Activated naive CD8-positive, alpha-beta T cell (primary cell): Measurements from ENCODE around the gene PC.
"Not testable (repeated sequence)": the region's sequence is repeated elsewhere in the genome, so short reads cannot be mapped to it uniquely, and the experiment has no call there.

Experiments
- H3K27ac Mint-ChIP-seq: one replicate; pipeline ENCODE4 v1.8.0; 2021; ENCODE audit warnings: mixed read lengths
- H3K27me3 Mint-ChIP-seq: one replicate; pipeline ENCODE4 v1.8.0; 2021; ENCODE audit warnings: mixed read lengths
- H3K36me3 Mint-ChIP-seq: one replicate; pipeline ENCODE4 v1.8.0; 2021; ENCODE audit warnings: mixed read lengths
- H3K4me1 Mint-ChIP-seq: one replicate; pipeline ENCODE4 v1.8.0; 2021; ENCODE audit warnings: low read depth, mixed read lengths
- H3K4me3 Mint-ChIP-seq: one replicate; pipeline ENCODE4 v1.8.0; 2021; ENCODE audit warnings: mild to moderate bottlenecking, mixed read lengths
- H3K9me3 Mint-ChIP-seq: one replicate; pipeline ENCODE4 v1.8.0; 2021; ENCODE audit warnings: low read depth, mixed read lengths

PC gene

DNA sequence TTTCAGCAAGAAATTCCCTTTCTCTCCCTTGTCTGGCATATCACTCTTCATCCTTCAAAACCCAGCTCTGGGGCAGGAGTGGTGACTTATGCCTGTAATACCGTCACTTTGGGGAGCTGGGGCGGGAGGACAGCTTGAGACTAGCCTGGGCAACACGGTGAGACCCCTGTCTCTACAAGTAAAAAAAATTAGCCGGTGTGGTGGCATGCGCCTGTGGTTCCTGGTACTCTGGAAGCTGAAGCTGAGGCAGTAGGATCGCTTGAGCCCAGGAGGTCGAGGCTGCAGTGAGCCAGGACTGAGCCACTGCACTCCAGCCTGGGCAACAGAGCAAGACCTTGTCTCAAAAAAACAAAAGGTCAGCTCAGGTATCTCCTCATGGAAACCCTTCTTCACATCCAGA lies 116.3 kb downstream of the PC start:
- Mint-ChIP-seq H3K4me1 (peaks cover 51% of the 10 kb centered on the region), H3K36me3 (peaks cover 3% of the 10 kb centered on the region), H3K27me3 (no peaks in the 10 kb centered on the region), H3K9me3 (no peaks in the 10 kb centered on the region), H3K4me3 (peak overlapping the region; percentile 90), H3K27ac (peak overlapping the region; percentile 92)

DNA sequence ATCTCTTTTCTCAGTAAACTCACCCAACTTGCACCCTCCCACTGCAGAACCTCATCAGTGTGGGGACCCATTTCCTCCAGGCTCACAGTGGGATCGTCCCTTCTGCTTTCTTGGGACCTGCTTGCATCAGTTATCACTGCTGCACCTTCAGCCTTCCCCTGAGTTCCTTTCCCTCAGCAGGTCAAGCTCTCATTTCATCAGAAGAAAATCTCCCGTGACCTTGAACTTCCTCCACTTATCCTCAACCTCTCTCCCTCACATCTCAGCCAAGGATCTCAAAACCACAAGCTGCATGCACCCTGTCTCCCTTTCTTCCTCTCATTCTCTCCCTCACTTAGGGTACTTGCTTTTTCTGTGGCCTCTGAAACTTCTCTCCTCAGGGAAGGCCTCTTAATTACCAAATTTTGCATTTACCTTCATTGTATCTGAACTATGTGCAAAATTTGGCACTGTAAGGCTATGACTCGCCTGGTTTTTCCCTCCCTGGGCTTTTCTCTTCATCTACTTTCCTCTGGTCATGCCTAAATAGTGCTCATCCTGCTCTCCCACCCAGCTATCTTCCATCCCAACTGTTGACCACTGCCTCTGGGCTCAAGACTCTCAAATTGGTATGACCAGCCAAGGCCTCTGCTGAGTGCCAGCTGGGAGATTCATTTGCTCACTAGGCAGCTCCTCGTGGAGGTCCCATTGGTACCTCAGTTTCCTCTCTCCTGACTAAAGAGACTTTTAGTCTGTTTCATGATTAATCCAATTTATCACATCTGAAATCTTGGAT lies 117.7 kb downstream of the PC start:
- no peaks in the 10 kb centered on the region for H3K9me3 Mint-ChIP-seq
- peaks cover 52% of the 10 kb centered on the region for H3K4me1 Mint-ChIP-seq
- peak overlapping the region; percentile 93 for H3K27ac Mint-ChIP-seq
- H3K36me3 Mint-ChIP-seq, result peaks cover 3% of the 10 kb centered on the region
- H3K4me3 Mint-ChIP-seq, result peak overlapping the region; percentile 71
- H3K27me3 Mint-ChIP-seq, result no peaks in the 10 kb centered on the region

DNA sequence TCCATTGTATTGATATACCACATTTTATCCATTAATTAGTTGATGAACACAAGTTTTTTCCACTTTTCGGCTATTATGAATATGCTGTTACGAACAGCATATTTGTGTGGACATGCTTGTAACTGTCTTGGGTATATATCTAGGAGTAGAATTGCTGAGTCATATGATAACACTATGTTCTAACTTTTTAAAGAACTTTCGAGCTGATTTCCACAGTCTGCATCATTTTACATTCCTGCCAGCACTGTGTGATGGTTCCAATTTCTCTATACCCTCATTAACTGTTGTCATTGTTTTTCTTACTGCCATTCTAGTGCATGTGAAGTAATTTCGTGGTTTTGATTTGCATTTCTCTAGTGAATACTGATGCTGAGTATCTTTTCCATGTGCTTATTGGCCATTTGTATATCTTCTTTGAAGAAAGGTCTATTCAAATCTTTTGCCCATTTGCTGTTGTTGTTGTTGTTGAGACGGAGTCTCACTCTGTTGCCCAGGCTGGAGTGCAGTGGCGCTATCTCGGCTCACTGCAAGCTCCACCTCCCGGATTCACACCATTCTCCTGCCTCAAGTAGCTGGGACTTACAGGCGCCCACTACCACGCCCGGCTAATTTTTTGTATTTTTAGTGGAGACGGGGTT lies 122.3 kb downstream of the PC start:
- Mint-ChIP-seq H3K36me3 (peaks cover 3% of the 10 kb centered on the region), H3K4me1 (peaks cover 26% of the 10 kb centered on the region), H3K4me3 (no peak overlapping the region), H3K9me3 (no peaks in the 10 kb centered on the region), H3K27ac (peak overlapping the region; percentile 79), H3K27me3 (no peaks in the 10 kb centered on the region)

DNA sequence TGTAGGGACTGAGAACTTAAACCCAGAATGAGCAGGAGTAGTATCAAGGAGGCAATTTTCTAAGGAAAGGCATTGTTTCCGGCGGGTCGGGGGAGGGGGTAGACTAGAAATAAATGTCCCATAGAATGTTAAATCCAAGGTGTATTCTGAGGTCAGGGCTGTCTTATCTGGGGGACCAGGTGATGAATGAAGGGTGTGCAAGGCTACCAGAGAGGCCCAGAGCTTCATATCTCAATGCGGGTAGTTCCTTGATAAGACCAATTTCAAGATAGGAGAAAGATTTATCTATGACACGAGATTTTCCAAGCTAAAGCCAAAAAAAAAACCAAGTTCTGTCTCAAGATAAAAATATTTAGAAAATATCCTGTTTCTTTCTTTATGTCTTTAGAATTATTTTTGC lies 123.2 kb downstream of the PC start:
- peaks cover 17% of the 10 kb centered on the region for H3K4me1 Mint-ChIP-seq
- H3K36me3 Mint-ChIP-seq, result no peaks in the 10 kb centered on the region
- no peaks in the 10 kb centered on the region for H3K9me3 Mint-ChIP-seq
- no peak overlapping the region for H3K27ac Mint-ChIP-seq
- H3K27me3 Mint-ChIP-seq, result no peaks in the 10 kb centered on the region
- no peak overlapping the region for H3K4me3 Mint-ChIP-seq

DNA sequence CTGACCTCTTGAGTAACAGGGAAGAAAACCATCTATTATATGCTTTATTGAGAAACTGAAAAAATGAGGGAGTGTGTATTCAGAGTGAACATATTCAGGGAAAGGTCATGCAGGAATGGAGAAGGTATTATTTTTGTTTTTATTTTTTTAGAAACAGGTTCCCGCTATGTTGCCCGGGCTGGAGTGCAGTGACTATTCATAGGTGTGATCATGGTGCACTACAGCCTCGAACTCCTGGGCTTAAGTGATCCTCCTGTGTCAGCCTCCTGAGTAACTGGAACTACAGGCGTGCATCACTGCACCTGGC lies 123.7 kb downstream of the PC start:
- Mint-ChIP-seq H3K4me1 (peaks cover 12% of the 10 kb centered on the region), H3K36me3 (no peaks in the 10 kb centered on the region), H3K27me3 (no peaks in the 10 kb centered on the region), H3K9me3 (no peaks in the 10 kb centered on the region), H3K27ac (peak overlapping the region; percentile 66), H3K4me3 (no peak overlapping the region)

DNA sequence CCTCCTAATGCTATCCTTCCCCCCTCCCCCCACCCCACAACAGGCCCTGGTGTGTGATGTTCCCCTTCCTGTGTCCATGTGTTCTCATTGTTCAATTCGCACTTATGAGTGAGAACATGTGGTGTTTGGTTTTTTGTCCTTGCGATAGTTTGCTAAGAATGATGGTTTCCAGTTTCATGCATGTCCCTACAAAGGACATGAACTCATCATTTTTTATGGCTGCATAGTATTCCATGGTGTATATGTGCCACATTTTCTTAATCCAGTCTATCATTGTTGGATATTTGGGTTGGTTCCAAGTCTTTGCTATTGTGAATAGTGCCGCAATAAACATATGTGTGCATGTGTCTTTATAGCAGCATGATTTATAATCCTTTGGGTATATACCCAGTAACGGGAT lies 133.6 kb downstream of the PC start:
- H3K4me1 Mint-ChIP-seq, H3K4me3 Mint-ChIP-seq, H3K9me3 Mint-ChIP-seq, H3K27me3 Mint-ChIP-seq, H3K27ac Mint-ChIP-seq, H3K36me3 Mint-ChIP-seq: not testable (repeated sequence)

DNA sequence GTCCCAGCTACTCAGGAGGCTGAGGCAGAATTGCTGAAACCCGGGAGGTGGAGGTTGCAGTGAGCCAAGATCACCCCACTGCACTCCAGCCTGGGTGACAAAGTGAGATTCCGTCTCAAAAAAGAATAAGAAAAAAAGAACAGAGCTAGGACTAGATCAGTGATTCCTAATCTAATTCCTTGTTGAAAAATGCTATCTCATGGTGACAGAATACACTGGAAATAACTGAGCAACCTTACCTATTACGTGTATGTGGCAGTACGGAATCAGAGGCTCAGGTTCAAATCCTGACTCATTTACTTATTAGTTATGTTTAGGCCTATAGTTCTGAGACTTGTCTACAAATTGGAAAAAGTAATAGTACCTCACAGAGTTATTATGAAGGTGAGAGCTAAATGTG lies 134.5 kb downstream of the PC start:
- Mint-ChIP-seq H3K9me3 (no peaks in the 10 kb centered on the region), H3K27ac (no peak overlapping the region)

DNA sequence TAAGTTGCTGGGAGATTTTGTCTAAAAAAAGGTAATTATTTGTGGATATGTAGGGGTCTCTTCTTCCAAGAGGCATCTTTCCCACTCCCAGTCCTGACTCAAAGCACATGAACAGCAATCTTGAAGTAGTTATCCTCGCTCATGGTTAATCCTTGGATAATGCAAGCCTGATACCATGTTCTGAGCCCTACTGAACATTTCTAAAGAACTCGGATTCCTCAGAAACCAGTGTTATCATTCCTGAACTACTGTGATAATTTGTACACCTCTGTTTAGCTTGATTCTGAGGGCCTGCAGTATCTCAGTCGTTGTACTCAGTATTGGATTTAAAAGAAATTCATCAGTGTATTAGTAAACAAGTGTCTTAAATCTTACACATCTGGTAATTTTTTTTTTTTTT lies 137.3 kb downstream of the PC start:
- no peaks in the 10 kb centered on the region for H3K4me1 Mint-ChIP-seq
- no peaks in the 10 kb centered on the region for H3K27me3 Mint-ChIP-seq
- H3K36me3 Mint-ChIP-seq, result no peaks in the 10 kb centered on the region
- H3K27ac Mint-ChIP-seq, result no peak overlapping the region
- H3K4me3 Mint-ChIP-seq, result no peak overlapping the region
- H3K9me3 Mint-ChIP-seq, result no peaks in the 10 kb centered on the region

More for the DNA sequence above, 134.5 kb downstream of the PC start:
- Mint-ChIP-seq H3K4me3 (no peak overlapping the region), H3K36me3 (peaks cover 2% of the 10 kb centered on the region), H3K27me3 (no peaks in the 10 kb centered on the region), H3K4me1 (no peaks in the 10 kb centered on the region)

DNA sequence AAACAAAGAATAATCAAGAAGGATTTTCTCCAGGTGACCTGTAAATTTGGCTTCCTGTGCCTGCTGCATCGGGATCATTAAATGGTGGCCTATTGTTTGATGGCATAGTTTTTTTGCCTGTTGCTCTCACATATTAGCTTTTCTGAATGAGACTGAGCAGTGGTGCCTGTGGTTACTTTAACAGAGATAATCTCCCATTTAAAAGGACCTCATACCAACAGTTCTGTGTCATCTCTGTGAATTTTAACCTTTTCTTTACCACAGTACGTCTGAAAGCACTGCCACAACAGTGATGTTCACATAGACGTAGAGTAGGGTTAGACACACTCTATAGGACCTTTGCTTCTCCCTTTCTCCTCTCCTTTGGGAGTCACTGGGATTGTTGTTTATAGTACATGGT lies 137.8 kb downstream of the PC start:
- Mint-ChIP-seq H3K4me3 (no peak overlapping the region), H3K27me3 (no peaks in the 10 kb centered on the region), H3K9me3 (no peaks in the 10 kb centered on the region), H3K4me1 (no peaks in the 10 kb centered on the region), H3K36me3 (no peaks in the 10 kb centered on the region), H3K27ac (no peak overlapping the region)

DNA sequence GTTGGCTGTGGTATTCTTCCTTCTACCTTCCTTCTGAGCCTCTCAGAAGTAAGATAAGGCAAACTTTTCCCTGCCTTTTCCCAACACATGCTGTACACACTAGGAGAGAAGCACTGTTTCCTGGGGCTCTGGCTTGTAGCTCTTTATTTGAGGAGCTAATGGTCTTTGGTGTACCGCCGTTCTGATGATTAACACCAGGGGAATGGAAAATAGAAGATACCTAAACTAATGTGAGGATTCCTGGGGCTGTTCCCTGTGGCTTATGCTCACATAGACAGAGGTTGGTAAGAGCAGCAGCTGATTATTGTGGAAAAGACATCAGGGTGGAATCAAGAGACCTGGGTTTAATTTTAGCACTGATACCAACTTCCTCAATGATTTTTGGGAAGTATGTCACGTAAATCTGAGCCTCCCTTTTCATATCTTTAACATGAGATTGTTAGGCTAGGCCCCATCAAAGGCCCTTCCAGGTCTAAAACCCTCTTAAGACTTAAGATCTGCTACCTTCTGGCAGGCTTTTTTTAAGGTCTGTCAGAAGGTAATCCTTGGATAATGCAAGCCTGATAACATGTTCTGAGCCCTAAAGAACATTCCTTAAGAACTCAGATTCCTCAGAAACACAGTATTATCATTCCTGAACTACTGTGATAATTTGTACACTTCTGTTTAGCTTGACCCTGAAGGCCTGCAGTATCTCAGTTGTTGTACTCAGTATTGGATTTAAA lies 139.8 kb downstream of the PC start:
- Mint-ChIP-seq H3K36me3 (peaks cover 2% of the 10 kb centered on the region), H3K27me3 (no peaks in the 10 kb centered on the region), H3K4me1 (no peaks in the 10 kb centered on the region), H3K9me3 (no peaks in the 10 kb centered on the region), H3K4me3 (no peak overlapping the region), H3K27ac (no peak overlapping the region)

DNA sequence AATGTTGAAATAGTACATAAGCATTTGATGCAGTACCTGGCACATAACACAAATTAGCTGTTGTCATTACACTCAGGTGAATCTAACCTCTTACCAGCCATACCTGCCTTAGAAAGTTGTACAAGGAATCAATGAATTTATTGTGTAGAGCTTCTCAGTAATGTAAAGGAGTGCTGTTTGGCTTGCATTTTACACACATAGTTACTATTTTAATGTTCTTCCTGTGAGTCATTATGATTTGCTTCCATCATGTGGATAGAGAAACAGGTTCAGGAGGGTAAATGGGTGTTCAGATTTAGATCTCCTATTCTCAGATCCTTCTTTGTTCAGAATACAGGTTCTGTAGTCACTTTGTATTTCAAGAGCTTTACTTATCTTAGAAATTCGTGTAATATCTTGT lies 142.5 kb downstream of the PC start:
- Mint-ChIP-seq H3K9me3 (no peaks in the 10 kb centered on the region), H3K27ac (no peak overlapping the region), H3K27me3 (no peaks in the 10 kb centered on the region), H3K4me3 (no peak overlapping the region), H3K4me1 (no peaks in the 10 kb centered on the region), H3K36me3 (peaks cover 7% of the 10 kb centered on the region)

DNA sequence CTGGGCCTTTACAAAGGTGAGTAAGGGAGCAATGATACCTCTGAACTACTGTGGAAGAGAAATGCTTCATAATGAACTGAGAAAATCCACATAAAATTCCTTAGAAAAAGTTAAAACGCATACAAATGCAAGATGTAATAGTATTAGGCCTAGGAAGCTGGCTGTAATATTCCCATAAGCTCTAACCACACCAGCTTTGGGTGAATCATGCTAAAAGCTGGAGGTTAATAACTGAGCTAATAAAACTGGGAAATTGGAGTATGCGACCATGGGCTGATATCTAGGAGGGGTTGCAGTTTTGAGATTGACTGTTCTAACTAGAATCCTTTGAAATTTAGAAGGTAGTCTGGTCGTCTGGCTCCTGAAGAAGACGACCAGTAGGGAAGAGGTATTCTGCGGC lies 143.5 kb downstream of the PC start:
- Mint-ChIP-seq H3K27me3 (no peaks in the 10 kb centered on the region), H3K36me3 (peaks cover 7% of the 10 kb centered on the region), H3K27ac (no peak overlapping the region), H3K4me3 (no peak overlapping the region), H3K9me3 (no peaks in the 10 kb centered on the region), H3K4me1 (no peaks in the 10 kb centered on the region)

DNA sequence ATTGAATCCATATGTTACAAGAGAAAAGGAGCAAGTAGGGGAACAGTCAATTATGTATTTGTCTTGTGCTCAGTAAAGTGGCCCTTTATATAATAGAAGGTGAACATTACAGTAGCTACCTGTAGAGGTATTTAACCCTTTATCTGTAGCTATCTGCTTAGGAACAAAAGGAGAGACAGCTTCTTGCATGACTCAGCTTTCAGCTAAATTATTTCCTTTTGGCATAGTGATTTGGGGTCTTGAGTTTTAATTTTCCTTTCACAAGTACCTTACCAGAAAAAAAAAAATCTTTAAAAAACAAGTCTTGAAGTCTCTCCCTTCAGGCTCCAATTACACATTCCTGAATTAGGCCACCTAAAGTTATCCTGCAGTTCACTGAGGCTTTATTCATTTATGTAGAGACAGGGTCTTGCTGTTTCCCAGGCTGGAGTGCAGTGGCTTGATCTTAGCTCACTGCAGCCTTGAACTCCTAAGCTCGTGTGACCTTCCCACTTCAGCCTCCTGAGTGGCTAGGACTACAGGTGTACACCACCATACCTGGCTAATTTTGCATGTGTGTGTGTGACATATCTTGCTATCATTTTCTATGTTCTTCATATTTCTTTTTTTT lies 147.5 kb downstream of the PC start:
- H3K4me3 Mint-ChIP-seq, result no peak overlapping the region
- H3K27ac Mint-ChIP-seq, result no peak overlapping the region
- no peaks in the 10 kb centered on the region for H3K4me1 Mint-ChIP-seq
- no peaks in the 10 kb centered on the region for H3K9me3 Mint-ChIP-seq
- H3K36me3 Mint-ChIP-seq, result peaks cover 12% of the 10 kb centered on the region
- no peaks in the 10 kb centered on the region for H3K27me3 Mint-ChIP-seq

DNA sequence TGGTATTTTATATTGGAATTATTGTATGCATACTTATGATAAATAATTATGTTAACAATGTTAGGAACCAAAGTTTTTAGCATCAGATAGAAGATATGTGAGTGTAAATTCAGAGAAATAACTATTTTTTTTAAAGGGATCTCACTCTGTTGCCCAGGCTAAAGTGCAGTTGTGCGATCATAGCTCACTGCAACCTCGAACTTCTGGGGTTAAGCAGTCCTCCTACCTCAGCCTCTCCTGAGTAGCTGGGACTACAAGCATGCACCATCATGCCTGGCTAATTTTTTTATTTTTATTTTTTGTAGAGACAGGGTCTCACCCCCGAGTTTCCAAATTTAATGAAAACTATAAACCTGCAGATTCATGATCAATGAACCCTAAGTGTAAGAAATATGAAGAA lies 148.6 kb downstream of the PC start:
- Mint-ChIP-seq H3K27ac (no peak overlapping the region), H3K4me1 (no peaks in the 10 kb centered on the region), H3K9me3 (no peaks in the 10 kb centered on the region), H3K27me3 (no peaks in the 10 kb centered on the region), H3K4me3 (no peak overlapping the region), H3K36me3 (peaks cover 12% of the 10 kb centered on the region)

DNA sequence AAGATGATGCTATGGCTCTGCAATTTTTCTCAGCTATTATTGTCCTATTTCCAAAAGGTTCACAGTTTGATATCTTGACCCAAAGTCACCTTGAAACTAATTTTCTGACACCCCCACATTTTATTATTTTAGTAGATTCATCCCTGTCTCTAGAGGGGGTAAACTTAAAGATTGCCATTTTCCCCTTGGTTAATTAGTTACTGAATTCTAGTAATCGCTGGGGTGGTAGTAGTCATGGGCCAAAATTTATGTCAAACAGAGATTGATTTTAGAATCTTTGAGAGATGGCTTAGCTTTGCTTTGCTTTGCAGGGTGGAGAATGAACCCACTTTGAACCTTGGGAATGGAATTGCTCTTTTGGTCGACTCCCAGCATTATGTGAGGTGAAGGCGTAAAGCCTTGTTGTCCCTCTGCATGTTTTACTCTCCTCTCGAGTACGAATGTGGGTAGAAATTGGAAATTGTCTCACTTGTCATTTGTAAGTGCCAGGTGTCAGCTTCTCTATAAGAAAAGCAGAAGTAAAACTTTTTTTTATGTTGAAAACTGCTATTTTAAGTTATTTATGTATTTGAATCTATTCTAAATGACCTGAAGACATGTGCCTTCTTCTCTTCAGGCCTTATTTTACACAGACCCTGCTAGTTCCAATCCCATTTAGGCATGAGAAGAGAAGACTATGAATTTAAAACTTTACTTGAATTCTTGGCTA lies 157.3 kb downstream of the PC start:
- Mint-ChIP-seq H3K36me3 (peaks cover 6% of the 10 kb centered on the region), H3K4me3 (no peak overlapping the region), H3K27ac (no peak overlapping the region)

More for the DNA sequence above, 157.3 kb downstream of the PC start:
- H3K4me1 Mint-ChIP-seq, result no peaks in the 10 kb centered on the region
- H3K27me3 Mint-ChIP-seq, result no peaks in the 10 kb centered on the region
- H3K9me3 Mint-ChIP-seq, result no peaks in the 10 kb centered on the region
